ENCODE measurements around the gene PCDHA6.
"Not testable (repeated sequence)": the region's sequence is repeated elsewhere in the genome, so short reads cannot be mapped to it uniquely, and the experiment has no call there.

The PCDHA6 gene

DNA sequence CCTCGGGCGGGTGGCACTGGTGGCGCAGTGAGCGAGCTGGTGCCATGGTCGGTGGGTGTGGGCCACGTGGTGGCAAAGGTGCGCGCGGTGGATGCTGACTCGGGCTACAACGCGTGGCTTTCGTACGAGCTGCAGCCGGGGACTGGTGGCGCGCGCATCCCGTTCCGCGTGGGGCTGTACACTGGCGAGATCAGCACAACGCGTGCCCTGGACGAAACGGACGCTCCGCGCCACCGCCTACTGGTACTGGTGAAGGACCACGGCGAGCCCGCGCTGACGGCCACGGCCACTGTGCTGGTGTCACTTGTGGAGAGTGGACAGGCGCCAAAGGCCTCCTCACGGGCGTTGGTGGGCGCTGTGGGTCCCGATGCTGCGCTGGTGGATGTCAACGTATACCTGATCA is 18.9 kb upstream of the PCDHA6 start:
- in situ Hi-C loops (cut with HindIII; ENCODE audit: low sequenced_read_pairs), result no loop called here

DNA sequence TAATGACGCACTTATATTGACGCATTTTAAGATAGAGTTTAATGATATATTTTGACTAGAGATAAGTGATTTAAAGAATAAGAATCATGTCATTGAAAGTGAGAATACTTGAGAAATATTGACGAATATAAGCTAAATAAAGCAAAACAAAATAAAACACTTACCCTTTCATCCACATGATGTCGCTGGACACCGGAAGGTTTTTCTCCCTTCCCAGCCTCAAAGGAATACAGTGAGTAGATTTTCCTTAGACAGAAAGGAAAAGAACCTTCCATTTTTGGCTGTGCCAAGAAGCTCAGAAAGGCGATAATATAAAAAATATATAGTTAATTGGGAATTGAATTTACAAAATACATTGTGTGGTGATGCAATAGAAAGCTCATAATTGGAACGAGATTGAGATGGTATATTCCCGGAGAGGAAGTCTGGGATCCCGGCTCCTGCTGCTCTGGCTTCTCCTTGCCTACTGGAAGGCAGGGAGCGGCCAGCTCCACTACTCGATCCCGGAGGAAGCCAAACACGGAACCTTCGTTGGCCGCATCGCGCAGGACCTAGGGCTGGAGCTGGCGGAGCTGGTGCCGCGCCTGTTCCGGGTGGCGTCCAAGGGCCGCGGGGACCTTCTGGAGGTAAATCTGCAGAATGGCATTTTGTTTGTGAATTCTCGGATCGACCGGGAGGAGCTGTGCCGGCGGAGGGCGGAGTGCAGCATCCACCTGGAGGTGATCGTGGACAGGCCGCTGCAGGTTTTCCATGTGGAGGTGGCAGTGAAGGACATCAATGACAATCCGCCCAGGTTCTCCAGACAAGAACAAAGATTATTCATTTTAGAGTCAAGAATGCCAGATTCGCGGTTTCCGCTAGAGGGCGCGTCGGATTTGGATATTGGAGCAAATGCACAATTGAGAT is 6.1 kb upstream of the PCDHA6 start, which contains the start of gene PCDHA5:
TSS of gene PCDHA5 (plus strand) at position 239 of the 906 bp plus-strand sequence.
- in situ Hi-C loops (cut with HindIII; ENCODE audit: low sequenced_read_pairs), result no loop called here

DNA sequence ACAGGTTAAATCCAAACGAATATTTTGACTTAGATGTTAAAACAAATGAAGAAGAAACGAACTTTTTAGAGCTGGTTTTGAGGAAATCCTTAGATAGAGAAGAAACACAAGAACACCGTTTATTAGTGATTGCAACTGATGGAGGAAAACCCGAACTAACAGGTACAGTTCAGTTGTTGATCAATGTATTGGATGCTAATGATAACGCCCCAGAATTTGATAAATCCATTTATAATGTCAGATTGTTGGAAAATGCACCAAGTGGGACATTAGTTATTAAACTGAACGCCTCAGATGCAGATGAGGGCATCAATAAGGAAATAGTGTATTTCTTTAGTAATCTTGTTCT is 5.5 kb upstream of the PCDHA6 start:
- in situ Hi-C loops (cut with HindIII; ENCODE audit: low sequenced_read_pairs), result no loop called here

DNA sequence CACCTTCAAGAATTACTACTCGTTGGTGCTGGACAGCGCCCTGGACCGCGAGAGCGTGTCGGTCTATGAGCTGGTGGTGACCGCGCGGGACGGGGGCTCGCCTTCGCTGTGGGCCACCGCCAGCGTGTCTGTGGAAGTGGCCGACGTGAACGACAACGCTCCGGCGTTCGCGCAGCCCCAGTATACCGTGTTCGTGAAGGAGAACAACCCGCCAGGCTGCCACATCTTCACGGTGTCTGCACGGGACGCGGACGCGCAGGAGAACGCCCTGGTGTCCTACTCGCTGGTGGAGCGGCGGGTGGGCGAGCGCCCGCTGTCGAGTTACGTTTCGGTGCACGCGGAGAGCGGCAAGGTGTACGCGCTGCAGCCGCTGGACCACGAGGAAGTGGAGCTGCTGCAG is 4.8 kb upstream of the PCDHA6 start:
- in situ Hi-C loops (cut with HindIII; ENCODE audit: low sequenced_read_pairs), result not testable (repeated sequence)

DNA sequence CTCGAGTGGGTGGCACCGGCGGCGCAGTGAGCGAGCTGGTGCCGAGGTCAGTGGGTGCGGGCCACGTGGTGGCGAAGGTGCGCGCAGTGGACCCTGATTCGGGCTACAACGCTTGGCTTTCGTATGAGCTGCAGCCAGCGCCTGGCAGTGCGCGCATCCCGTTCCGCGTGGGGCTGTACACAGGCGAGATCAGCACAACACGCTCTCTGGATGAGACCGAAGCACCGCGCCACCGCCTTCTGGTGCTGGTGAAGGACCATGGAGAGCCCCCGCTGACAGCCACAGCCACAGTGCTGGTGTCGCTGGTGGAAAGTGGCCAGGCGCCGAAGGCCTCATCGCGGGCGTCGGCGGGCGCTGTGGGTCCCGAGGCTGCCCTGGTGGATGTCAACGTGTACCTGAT is 4.3 kb upstream of the PCDHA6 start:
- in situ Hi-C loops (cut with HindIII; ENCODE audit: low sequenced_read_pairs), result no loop called here

DNA sequence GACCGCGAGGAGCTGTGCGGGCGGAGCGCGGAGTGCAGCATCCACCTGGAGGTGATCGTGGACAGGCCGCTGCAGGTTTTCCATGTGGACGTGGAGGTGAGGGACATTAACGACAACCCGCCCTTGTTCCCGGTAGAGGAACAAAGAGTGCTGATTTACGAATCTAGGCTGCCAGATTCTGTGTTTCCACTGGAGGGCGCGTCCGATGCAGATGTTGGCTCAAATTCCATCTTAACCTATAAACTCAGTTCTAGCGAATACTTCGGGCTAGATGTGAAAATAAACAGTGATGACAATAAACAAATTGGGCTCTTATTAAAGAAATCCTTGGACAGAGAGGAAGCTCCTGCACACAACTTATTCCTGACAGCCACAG is 590 bp downstream of the PCDHA6 start:
- in situ Hi-C loops (cut with HindIII; ENCODE audit: low sequenced_read_pairs), result no loop called here

DNA sequence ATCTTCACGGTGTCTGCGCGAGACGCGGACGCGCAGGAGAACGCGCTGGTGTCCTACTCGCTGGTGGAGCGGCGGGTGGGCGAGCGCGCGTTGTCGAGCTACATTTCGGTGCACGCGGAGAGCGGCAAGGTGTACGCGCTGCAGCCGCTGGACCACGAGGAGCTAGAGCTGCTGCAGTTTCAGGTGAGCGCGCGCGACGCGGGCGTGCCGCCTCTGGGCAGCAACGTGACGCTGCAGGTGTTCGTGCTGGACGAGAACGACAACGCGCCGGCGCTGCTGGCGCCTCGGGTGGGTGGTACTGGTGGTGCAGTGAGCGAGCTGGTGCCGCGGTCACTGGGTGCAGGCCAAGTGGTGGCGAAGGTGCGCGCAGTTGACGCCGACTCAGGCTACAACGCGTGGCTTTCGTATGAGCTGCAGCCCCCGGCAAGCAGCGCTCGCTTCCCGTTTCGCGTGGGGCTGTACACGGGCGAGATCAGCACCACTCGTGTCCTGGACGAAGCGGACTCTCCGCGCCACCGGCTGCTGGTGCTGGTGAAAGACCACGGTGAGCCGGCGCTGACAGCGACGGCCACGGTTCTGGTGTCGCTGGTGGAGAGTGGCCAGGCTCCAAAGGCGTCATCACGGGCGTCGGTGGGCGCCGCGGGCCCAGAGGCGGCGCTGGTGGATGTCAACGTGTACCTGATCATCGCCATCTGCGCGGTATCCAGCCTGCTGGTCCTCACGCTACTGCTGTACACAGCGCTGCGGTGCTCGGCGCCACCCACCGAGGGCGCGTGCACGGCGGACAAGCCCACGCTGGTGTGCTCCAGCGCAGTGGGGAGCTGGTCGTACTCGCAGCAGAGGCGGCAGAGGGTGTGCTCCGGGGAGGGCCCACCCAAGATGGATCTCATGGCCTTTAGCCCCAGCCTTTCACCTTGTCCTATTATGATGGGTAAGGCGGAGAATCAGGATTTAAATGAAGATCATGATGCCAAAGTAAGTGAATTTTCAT is 2.0 kb downstream of the PCDHA6 start:
- in situ Hi-C loops (cut with HindIII; ENCODE audit: low sequenced_read_pairs), result not testable (repeated sequence)

DNA sequence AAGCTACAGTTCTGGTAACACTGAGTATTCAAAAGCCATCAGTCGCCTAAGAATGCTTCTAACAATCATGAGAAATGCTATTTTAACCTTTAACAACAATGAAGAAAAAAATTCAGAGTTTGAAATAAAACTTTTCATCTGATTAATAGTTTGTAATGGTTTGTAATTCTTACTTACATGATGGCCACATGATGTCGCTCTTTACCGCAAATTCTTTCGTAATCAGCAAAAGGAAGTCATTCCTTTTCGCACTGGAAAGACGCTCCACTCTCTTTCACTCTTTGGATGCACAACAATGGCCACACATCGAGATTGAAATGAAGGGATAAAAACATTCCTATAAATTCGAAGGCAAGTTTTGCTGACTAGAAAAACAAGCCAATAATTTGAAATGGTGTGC is 6.2 kb downstream of the PCDHA6 start, which contains the start of gene PCDHA7:
TSS of gene PCDHA7 (plus strand) at position 277 of the 400 bp plus-strand sequence. CDS start at position 392, 115 bp downstream.
- in situ Hi-C loops (cut with HindIII; ENCODE audit: low sequenced_read_pairs), result no loop called here

DNA sequence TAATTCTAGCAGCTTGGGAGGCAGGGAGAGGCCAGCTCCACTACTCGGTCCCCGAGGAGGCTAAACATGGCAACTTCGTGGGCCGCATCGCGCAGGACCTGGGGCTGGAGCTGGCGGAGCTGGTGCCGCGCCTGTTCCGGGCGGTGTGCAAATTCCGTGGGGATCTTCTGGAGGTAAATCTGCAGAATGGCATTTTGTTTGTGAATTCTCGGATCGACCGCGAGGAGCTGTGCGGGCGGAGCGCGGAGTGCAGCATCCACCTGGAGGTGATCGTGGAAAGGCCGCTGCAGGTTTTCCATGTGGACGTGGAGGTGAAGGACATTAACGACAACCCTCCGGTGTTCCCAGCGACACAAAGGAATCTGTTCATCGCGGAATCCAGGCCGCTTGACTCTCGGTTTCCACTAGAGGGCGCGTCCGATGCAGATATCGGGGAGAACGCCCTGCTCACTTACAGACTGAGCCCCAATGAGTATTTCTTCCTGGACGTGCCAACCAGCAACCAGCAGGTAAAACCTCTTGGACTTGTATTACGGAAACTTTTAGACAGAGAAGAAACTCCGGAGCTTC is 6.8 kb downstream of the PCDHA6 start:
- in situ Hi-C loops (cut with HindIII; ENCODE audit: low sequenced_read_pairs), result not testable (repeated sequence)

DNA sequence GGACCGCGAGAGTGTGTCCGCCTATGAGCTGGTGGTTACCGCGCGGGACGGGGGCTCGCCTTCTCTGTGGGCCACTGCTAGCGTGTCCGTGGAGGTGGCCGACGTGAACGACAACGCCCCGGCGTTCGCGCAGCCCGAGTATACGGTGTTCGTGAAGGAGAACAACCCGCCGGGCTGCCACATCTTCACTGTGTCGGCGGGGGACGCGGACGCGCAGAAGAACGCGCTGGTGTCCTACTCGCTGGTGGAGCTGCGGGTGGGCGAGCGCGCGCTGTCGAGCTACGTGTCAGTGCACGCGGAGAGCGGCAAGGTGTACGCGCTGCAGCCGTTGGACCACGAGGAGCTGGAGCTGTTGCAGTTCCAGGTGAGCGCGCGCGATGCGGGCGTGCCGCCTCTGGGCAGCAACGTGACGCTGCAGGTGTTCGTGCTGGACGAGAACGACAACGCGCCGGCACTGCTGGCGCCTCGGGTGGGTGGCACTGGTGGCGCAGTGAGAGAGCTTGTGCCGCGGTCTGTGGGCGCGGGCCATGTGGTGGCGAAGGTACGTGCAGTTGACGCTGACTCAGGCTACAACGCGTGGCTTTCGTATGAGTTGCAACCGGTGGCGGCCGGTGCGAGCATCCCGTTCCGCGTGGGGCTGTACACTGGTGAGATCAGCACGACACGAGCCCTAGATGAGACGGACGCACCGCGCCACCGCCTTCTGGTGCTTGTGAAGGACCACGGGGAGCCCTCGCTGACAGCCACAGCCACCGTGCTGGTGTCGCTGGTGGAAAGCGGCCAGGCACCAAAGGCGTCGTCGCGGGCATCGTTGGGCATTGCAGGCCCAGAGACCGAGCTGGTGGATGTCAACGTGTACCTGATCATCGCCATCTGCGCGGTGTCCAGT is 8.1 kb downstream of the PCDHA6 start:
- in situ Hi-C loops (cut with HindIII; ENCODE audit: low sequenced_read_pairs), result no loop called here

DNA sequence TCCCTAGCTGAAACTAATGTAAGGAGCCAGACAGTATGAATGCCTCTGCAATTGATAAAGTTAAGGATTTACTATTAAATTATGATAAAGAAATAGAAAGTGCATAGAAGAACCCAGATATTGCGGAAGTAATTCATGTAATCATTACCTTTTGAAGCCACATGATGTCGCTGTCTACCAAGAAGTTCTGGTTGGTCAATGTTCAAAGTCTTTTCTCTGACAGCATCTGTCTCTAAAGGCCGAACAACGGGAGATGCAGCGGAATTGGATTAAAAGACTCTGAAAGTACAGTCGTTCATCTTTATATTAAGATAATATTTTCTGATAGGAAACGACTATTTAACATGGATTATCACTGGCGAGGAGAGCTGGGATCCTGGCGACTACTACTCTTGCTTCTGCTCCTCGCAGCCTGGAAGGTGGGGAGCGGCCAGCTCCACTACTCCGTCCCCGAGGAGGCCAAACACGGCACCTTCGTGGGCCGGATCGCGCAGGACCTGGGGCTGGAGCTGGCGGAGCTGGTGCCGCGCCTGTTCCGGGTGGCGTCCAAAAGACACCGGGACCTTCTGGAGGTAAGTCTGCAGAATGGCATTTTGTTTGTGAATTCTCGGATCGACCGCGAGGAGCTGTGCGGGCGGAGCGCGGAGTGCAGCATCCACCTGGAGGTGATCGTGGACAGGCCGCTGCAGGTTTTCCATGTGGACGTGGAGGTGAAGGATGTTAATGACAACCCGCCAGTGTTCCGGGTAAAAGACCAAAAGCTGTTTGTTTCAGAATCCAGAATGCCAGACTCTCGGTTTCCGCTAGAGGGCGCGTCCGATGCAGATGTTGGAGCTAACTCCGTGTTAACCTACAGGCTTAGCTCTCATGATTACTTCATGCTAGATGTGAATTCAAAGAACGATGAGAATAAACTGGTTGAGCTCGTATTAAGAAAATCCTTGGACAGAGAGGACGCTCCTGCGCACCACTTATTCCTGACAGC is 13.5 kb downstream of the PCDHA6 start, which contains the start of gene PCDHA8:
TSS of gene PCDHA8 (plus strand) at position 210 of the 985 bp plus-strand sequence. CDS start at position 345, 135 bp downstream.
- in situ Hi-C loops (cut with HindIII; ENCODE audit: low sequenced_read_pairs), result no loop called here

DNA sequence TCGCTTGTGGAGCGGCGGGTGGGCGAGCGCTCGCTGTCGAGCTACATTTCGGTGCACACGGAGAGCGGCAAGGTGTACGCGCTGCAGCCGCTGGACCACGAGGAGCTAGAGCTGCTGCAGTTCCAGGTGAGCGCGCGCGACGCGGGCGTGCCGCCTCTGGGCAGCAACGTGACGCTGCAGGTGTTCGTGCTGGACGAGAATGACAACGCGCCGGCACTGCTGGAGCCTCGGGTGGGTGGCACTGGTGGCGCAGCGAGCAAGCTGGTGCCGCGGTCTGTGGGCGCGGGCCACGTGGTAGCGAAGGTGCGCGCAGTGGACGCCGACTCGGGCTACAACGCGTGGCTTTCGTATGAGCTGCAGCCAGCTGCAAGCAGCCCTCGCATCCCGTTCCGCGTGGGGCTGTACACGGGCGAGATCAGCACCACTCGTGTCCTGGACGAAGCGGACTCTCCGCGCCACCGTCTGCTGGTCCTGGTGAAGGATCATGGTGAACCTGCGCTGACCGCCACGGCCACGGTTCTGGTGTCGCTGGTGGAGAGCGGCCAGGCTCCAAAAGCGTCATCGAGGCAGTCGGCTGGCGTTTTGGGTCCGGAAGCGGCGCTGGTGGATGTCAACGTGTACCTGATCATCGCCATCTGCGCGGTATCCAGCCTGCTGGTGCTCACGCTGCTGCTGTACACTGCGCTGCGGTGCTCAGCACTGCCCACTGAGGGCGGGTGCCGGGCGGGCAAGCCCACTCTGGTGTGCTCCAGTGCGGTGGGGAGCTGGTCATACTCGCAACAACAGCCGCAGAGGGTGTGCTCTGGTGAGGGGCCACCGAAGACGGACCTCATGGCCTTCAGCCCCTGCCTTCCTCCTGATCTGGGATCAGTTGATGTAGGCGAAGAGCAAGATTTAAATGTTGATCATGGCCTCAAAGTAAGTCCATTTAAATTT is 15.3 kb downstream of the PCDHA6 start:
- in situ Hi-C loops (cut with HindIII; ENCODE audit: low sequenced_read_pairs), result no loop called here

DNA sequence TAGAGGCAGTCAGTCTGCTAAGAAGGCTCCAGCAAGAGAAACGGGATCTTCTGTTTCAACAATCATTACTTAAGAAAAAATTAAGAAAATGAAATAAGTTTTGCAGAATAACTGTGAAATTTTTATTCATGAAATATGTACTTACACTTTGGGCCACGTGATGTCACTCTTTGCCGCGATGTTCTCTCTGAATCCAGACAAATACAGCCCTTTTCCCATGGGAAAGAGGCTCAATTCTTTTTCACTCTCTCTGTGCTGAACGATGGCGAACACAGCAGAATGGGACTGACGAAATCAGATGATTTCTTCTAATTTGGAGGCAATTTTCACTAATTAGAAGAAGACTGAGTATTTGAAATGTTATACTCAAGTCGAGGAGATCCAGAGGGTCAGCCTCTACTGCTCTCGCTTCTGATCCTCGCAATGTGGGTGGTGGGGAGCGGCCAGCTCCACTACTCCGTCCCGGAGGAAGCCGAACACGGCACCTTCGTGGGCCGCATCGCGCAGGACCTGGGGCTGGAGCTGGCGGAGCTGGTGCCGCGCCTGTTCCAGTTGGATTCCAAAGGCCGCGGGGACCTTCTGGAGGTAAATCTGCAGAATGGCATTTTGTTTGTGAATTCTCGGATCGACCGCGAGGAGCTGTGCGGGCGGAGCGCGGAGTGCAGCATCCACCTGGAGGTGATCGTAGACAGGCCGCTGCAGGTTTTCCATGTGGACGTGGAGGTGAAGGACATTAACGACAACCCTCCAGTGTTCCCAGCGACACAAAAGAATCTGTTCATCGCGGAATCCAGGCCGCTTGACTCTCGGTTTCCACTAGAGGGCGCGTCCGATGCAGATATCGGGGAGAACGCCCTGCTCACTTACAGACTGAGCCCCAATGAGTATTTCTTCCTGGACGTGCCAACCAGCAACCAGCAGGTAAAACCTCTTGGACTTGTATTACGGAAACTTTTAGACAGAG is 20.7 kb downstream of the PCDHA6 start, which contains the start of gene PCDHA9:
TSS of gene PCDHA9 (plus strand) at position 244 of the 964 bp plus-strand sequence. CDS start at position 358, 114 bp downstream.
- in situ Hi-C loops (cut with HindIII; ENCODE audit: low sequenced_read_pairs), result not testable (repeated sequence)

DNA sequence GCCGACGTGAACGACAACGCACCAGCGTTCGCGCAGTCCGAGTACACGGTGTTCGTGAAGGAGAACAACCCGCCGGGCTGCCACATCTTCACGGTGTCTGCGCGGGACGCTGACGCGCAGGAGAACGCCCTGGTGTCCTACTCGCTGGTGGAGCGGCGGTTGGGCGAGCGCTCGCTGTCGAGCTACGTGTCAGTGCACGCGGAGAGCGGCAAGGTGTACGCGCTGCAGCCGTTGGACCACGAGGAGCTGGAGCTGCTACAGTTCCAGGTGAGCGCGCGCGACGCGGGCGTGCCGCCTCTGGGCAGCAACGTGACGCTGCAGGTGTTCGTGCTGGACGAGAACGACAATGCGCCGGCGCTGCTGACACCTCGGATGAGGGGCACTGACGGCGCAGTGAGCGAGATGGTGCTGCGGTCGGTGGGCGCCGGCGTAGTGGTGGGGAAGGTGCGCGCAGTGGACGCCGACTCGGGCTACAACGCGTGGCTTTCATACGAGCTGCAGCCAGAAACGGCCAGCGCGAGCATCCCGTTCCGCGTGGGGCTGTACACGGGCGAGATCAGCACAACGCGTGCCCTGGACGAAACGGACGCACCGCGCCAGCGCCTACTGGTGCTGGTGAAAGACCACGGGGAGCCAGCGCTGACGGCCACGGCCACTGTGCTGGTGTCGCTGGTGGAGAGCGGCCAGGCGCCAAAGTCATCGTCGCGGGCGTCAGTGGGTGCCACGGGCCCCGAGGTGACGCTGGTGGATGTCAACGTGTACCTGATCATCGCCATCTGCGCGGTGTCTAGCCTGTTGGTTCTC is 22.3 kb downstream of the PCDHA6 start:
- in situ Hi-C loops (cut with HindIII; ENCODE audit: low sequenced_read_pairs), result not testable (repeated sequence)

DNA sequence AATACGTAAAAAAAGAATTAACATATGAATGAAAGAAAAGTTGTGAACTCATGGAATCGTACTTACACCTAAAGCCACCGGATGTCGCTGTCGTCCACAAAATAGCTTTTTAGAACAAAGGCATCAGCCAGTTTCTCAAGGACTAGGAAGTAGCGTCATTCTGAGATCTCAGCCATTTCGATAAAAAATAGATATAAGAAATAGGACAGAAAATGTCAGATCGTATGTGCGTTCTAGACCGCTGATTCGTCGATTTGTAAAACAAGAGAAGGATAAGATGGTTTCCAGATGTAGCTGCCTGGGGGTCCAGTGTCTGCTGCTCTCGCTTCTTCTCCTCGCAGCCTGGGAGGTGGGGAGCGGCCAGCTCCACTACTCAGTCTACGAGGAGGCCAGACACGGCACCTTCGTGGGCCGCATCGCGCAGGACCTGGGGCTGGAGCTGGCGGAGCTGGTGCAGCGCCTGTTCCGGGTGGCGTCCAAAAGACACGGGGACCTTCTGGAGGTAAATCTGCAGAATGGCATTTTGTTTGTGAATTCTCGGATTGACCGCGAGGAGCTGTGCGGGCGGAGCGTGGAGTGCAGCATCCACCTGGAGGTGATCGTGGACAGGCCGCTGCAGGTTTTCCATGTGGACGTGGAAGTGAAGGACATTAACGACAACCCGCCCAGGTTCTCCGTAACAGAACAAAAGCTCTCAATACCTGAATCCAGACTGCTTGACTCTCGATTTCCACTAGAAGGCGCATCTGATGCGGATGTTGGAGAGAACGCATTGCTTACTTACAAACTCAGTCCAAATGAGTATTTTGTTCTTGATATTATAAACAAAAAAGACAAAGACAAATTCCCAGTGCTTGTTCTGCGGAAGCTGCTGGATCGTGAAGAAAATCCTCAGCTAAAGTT is 28.3 kb downstream of the PCDHA6 start, which contains the start of gene PCDHA10:
TSS of gene PCDHA10 (plus strand) at position 126 of the 903 bp plus-strand sequence. CDS start at position 278, 152 bp downstream.
- in situ Hi-C loops (cut with HindIII; ENCODE audit: low sequenced_read_pairs), result no loop called here

Measured in endothelial cell of hepatic sinusoid (primary cell).